Effector CD8-positive, alpha-beta T cell (primary cell): ENCODE measurements around the gene SEMA6D.

Experiments used
- DNase-seq: peaks from one replicate; lab custom pipeline; 2025; lab: John Stamatoyannopoulos, UW

Gene SEMA6D

DNA sequence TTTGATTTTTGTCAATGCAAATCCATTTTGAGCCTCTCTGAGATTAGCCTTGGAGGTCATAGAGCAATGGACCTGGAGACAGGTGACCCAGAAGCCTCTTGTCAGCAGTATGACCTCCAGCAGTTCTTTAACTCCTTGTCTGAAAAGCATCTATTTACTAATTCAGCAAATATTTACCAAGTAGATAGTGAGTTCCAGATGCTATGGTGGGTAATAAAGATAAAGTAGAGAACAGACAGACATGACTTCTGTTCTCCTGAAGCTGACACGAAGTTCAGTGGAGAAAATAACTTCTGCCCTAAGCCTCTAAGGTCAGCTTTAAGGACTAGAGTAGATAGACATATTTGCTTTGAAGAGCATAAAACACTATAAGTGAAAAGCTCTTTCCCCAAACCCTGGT, 26.6 kb downstream of the SEMA6D start:
- DNase-seq: no peak

DNA sequence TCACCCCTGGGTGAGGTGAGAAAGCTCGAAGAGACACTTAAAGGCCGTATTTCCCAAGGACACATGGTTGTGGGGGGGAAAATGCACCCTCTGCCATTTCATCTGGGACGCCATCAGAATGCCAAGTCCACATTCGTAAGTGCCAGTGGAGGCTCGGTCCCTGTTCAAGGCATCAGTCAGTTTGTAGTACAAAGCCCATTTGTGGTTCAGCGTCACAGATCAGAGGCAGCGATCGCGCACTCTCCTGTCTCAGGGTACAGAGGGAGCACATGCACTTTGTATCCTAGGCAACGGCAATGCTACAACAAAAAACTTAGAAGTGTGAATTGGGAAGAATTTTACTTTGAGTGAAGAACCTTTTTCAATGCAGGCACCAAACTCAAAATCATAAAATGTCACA, 27.2 kb downstream of the SEMA6D start:
- no peak for DNase-seq

DNA sequence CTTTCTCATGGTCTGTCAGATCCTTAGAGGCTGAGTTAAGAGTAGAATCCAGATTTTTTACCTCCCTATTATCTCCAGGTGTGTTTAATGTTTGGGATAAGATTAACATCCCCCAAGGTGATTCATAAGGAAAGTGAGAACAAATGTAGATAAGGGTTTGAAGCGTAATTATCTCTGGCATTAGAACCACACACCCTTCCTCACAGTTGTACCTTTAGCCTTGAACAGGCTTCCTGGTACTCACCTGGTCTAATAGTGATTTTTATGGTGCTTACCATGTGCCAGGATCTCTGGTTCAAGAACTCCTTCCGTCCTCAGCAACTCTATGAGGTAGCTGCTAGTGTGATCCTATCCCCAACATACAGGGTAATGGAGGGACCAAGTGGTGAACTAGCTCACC, 27.7 kb downstream of the SEMA6D start:
- DNase-seq: no peak

DNA sequence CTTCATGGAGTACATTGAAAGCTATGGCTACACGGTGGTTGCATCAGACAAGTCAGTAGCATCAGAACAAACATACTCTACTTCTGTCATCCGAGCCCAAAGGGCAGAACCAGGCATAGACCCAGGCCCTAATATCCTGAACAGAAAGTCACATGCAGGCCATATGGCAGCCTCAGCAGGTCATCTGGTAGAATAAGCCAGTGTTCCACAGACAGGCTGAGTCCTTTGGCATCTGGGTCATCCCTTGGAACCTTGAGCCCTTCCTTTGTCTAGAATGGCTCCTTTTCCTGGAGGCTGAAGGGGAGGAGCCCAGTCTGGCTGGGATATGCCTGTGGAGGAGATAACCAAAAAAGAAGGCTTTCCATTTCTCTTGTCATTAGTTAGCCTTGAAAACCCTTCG, 29.2 kb downstream of the SEMA6D start:
- no peak for DNase-seq

DNA sequence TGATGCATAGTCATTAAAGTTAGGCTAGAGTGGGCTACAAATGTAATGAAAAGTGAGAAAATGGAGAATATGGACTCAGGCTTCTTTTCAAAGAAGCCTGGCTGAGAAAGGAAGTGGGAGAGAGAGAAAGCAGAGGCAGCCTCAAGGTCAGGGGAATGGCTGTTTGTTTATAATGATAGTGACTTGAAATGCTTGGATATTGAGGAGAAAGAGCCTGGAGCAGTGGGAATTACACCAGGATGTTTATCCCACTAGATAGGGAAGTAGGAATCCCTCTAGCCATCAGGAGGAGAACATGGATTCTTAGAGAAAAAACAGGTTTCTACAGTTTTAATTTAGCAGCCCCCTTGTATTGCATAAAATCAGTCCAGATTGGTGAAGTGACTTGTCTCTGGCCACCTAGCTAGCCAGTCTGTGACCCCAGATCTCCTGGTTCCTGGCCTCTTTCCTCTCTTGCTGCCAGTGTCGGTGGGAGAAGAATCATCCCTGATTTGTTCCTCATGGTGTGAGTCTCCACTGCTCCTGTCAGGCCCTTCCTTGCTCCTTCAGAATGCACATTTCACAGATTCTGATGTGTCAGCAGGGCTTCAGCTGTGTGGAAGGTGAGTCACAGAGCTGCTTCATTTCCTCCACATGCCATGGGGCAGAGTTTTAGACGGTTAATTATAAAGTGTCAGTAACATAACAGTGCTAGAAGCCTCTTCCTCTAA, 32.9 kb downstream of the SEMA6D start:
- DNase-seq: no peak

DNA sequence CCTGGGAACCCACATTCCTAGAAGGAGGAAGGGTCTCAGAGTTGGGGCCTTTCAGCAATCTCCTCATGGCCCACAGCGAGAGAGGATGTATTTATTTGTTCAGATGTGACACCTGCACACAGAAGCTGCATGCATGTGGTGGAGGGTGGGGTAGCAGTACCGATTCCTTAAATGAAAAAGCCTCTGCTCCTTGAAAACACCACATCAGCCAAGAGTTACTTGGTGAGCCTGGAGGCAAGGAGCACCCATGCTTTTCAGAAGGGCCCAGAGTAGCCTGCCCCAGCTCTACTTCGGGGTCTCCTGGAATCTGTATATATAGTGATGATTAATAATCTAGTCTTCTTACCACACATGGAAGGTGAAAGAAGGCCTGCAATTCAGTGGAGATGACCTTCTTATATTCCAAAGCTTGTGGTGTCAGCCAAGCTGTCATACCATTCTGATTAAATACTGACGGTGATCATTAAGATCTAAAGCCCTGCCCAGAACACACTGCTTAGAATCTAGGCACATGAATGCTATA, 33.5 kb downstream of the SEMA6D start:
- no peak for DNase-seq

DNA sequence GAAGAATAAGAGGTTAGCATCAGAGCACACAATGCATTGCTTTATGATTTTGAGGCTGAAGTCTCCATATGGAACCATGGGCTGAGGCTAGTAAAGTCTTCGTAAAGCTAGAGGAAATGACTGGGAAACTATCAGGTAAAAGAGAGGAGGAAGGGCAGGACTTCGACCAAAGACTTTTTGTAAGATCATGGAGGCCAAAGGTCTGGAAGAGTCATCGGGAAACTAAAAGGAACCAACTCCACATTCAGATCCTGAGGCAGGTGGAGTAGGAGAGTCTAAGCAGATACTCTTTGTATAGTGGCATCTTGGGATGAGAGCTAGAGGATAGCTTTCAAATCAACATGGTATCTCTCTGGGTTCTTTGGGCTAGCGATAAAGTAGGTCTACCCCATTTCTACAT, 36.3 kb downstream of the SEMA6D start:
- no peak for DNase-seq

DNA sequence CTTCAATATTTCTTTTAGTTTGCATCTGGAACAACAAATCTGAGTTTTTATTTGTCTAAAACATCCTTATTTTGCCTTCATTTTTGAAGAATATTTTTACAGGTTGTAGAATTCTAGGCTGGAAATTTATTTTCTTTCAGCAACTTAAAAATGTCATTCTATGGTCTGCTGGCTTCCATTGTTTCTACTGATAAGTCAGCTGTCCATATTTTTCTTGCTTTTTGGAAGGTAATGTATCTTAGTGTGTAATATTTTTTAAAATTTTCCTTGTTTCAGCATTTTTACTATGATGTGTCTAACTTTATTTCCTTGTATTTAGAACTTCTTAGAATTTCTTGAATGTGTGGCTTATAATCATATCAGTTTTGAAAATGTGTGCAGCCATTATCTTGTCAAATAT, 37.0 kb downstream of the SEMA6D start:
- DNase-seq: no peak

DNA sequence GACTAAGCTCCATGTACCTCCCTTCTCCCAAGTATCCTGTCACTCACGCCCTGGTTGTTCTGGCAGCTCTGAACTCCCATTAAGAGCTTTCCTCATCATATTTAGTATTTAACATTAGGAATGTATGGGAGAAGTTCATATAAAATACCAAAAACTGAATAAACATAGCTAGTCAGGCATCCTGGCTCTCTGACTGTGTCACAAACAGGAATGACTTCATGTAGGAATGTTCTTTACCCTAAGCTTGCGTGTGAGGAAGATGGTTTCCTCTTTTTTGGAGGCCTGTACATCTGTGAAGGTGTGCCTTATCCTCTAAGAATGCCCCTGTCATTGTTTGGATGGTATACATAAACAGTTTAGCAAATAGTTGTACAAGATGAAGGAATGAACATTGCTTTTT, 38.6 kb downstream of the SEMA6D start:
- DNase-seq: no peak

DNA sequence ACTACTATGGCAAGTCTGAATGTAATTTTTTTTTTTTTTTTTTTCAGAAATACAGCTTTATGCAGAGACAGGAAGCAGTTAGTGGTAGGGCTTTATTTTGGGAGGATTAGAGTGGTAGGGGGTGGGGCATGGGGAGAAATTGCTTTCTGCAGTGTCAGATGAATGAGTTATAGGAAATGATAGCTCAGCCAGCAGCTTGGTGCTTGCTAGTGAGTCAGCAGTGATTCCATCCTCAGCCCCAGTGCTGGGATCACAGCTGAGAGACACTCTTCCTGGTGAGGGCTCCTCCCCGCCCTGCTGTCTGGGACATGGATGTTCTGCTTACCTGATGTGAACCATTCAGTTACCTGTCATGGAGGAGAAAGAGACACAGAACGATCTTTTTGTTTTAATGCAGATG, 39.6 kb downstream of the SEMA6D start:
- DNase-seq: no peak

DNA sequence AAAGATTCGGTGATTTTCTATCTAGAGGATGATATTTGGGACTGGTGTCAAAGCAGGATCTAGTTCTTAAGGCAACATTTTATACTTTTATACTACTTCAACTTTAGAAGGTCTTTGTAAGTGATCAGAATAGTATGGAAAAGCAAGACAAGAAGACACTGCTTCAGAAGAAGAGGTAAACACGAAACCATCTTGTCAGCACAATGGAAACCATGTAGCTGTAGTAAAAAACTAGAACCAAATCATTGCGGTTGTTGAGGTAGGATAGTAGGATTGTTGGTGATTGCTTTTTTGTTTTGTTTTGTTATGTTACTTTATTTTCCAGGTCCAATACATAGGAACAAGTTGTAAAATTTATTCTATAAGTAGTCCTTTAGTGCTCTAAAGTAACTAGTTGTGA, 40.0 kb downstream of the SEMA6D start:
- no peak for DNase-seq

DNA sequence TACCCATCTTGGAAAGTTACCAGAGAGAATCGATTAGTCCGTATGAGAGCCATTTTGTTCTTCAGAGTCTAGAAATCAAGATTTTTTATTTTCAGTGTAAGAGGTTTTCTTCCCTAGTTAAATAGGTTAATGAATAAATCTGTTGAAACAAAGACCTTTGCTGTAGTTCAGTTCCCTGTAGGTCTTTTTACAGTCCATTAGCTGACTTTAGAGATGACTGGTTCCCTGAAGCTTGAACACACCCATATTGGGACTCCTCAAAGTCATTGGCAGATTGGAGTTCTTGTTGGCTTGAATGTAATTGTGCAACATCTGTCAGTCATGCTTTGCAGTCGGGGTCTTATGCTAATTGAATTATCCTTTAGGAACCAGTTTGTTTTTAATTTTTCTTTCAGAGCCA, 45.3 kb downstream of the SEMA6D start:
- DNase-seq: no peak

DNA sequence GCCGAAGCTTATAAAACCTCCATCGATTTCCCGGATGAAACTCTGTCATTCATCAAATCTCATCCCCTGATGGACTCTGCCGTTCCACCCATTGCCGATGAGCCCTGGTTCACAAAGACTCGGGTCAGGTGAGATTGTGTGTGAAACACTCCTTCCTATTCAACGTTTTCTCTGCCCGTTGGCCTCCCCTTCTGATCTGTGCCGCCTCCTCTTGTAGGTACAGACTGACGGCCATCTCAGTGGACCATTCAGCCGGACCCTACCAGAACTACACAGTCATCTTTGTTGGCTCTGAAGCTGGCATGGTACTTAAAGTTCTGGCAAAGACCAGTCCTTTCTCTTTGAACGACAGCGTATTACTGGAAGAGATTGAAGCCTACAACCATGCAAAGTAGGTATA, 47.4 kb downstream of the SEMA6D start:
- no peak for DNase-seq

DNA sequence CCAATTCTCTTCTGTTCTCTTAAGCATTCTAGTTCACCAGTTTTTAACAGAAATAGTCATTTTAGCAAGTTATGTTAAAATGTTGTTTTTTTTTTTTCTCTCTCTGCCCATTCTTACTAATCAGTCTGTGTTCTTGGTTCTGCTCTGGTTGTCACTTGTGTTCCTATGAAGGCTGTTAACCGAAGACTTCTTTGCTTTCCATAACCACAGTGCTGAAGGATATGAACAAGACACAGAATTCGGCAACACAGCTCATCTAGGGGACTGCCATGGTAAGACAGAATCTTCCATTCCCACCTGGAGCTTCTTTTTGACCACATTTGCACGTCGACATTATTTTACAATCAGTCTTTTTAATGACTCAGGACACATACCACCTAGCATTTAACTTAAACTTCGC, 49.1 kb downstream of the SEMA6D start:
- DNase-seq: no peak

DNA sequence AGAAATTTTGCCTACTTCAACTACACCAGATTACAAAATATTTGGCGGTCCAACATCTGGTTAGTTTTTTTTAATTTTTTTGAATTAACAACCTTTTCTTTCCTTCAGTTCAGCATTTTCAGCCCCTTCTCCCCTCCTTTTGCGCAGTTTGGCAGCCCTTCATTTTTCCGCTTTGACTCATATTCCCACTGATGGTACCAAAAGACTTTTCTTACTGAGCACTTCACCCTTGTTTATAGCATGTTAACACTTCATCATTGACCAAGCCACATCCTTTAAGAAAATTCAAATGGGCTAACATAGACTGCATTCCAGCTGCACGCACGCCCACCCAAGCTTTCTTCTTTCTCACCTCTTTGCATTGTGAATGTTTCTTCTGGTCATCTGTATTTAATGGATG, 49.7 kb downstream of the SEMA6D start:
- no peak for DNase-seq

DNA sequence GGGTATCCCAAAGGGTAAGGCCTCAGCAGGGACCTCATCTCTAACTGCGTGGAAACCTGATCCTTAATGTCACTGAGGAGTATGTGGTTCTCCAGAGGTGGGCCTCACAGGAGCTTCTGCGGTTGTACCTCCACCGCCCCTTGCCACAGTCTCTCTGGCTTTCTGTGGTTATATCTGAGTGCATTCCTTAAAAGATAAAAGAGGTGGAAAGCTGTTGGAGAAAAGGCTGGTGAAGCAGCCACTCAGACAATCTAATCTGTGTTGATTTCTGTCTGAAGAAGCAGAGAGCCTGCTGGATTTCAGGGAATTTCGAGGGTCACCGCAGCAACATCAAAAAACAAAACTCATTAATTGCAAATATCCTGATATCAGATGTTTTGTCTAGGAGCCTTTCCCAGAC, 51.4 kb downstream of the SEMA6D start:
- DNase-seq: no peak

DNA sequence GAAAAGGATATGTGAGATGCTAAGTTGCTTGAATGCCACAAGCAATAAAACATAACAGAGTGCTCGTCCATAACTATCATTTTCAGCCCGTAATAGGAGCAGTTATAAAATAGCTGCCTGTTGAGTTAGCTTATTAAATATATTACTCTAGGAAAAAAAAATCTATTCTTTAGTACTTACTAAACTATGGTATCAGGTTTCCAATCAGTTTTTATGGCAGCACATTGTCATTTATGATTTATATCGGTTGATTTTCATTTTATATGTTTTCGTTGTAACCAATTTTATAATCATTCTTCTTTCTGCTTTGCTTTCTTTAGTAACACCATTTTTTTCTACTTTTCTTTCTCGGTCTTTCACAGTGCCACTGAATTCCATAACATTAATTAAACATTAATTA, 51.9 kb downstream of the SEMA6D start:
- no peak for DNase-seq

DNA sequence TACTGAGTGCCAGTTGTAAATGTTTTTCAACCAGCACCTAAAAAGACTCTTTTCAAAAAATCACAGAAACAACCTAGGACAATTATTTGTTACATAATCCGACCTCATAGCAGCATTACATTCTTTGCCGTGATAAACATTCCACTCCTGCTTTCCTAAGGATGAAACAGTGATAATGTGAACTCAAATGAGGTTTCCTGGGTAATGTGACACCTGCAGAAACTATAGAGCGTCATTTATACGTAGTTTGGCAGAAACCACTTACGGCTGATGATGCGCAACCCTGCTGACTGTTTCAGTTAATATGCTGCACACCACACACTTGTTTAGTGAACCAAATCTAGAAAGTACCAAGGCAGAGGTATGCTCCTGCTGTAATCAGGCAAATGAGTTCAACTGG, 55.8 kb downstream of the SEMA6D start:
- no peak for DNase-seq

DNA sequence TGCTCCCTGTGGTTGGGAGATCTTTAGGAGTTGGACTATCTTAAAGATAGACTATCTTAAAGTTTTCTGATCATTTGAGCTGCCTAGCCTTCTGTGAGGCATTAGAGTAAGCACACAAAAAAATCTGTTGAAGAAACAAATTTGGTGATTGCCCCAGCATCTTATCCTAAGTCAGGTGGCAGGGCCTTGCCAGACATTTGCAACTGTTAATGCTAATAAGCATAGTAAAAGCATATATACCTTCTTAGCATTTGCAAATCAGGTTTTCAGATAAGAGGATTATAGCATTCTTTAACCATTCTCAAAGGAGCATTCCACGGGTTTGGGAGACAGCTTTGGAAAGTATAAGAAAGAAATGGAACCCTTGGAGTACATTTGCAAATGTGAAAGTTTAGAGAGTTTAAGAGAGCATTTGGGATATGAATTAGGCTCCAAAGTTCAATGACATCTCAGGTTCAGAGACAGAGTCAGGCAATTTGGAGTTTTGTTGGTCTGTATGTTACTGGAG, 61.0 kb downstream of the SEMA6D start:
- no peak for DNase-seq

DNA sequence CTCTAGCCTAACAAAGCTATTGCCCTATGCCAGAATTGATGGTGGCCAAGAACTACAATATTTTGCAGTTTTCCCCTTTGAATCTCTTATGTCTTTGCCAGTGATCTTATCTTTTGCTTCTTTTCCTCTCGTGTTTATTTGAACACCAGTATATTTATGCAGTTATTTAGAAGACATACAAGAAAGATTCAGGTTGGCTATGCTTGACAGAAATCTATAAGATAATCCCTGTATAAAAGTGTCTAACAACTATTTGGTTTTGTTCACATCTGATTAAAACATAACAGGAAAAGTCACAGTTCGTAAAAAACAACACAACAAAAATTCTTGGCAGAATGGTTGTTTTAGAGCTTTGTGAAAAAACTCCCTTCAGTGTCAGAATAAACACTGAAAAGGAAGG, 63.7 kb downstream of the SEMA6D start:
- no peak for DNase-seq

DNA sequence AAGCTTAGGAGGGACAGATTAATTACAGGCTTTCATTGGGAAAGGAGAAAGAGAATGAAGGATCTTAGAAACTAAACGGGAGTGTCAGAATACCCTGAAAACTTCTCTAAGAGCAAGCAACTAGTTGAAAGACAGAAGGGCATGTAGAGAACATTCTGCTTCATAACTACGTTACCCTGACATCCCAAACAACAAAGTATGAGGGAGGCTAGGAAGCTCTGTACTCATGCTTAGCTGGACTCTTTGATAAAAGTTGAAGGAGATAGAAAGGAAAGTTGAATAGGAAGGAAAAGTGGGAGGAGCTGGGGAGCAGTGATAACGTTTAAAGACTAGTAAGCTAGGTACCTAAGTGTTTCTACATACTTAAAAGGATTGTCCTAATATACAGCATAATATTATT, 64.2 kb downstream of the SEMA6D start:
- no peak for DNase-seq

DNA sequence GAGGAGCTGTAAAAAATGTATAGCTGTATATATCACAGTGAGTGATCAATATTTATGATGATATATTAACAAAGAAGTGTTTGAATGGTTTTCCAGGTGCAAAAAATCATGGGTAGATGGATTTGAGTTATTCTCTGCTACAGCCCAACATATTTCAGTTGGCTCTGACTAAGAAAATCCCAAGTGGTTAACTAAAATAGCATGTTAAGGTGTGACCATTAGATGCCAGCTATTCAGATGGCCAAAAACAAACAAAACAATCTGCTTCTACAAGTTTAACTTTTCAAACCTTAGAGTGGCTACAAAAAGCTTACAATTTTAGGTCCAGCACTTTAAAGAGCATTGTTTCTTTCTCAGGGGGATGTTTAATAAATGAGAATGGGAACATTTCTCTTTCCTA, 67.5 kb downstream of the SEMA6D start:
- no peak for DNase-seq

DNA sequence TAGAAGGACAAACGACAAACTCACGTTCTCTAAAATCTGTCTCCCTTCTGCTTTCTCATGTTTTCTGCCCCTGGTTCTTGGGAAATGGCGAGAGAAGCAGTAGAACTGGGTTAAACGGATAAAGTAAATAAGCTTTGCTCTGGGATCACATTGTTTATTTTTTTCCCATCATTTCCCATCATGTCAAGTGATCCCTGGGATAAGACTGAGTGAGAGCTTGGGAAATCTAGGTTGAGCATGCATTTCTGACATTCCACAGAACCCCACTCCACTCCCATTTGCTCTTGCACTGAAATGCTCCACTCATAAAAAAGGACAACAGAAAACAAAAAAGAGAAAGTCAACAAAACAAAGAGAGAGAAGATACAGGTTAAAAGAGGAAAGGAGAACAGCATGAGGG, 69.1 kb downstream of the SEMA6D start:
- DNase-seq: no peak

DNA sequence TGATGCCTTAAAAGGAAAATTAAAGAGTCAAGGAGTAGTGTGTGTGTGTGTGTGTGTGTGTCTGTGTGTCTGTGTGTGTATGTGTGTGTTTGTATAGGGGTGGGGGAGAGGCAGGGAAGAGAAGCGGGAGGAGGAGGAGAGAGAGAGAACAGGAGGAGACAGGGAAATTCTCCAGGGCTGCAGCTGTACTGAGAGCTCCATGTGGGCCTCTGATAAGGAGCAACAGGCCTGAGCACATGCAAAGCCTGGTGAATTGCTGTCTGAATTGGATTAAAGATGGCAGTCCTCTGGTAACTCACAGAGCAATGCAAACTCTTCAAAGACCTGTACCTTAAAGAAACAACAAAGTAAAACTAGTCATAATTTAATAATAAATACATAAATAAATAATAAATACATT, 70.6 kb downstream of the SEMA6D start:
- no peak for DNase-seq
